GM11168 (cell line): ENCODE results near the gene EFCAB8.
"Not testable (repeated sequence)": the region's sequence is repeated elsewhere in the genome, so short reads cannot be mapped to it uniquely, and the experiment has no call there.

Source experiments
- in situ Hi-C: fragments of 300-500 bp; cut with MboI; formaldehyde crosslinking; loops from one replicate; pipeline ENCODE4 v1.12.0; 2022; ENCODE audit warnings: low sequenced_read_pairs; ENCODE audit not compliant: unreplicated experiment

The EFCAB8 gene

GRCh38 chr20:32841632-32842031 is 17.1 kb upstream of the EFCAB8 start:
- in situ Hi-C loops, result no loop called here

GRCh38 chr20:32842688-32843524 is 15.8 kb upstream of the EFCAB8 start:
- in situ Hi-C loops, result no loop called here

- in situ Hi-C loops, result no loop called here
These were observed 12.9 kb upstream of the EFCAB8 start for GRCh38 chr20:32845786-32846185.

- in situ Hi-C loops, result no loop called here
These were observed 11.9 kb upstream of the EFCAB8 start for GRCh38 chr20:32846852-32847251.

- in situ Hi-C loops, result no loop called here
These were observed 10.8 kb upstream of the EFCAB8 start for GRCh38 chr20:32847964-32848363.

GRCh38 chr20:32848846-32849245 is 9.9 kb upstream of the EFCAB8 start:
- in situ Hi-C loops, result no loop called here

- in situ Hi-C loops, result no loop called here
These were observed 9.1 kb upstream of the EFCAB8 start for GRCh38 chr20:32849577-32849976.

- in situ Hi-C loops, result no loop called here
These were observed 3.3 kb upstream of the EFCAB8 start for GRCh38 chr20:32855387-32855786.

GRCh38 chr20:32858189-32858588 is 534 bp upstream of the EFCAB8 start:
- in situ Hi-C loops, result no loop called here

GRCh38 chr20:32861446-32861845 is 2.7 kb downstream of the EFCAB8 start:
- in situ Hi-C loops, result no loop called here

GRCh38 chr20:32869562-32869961 is 10.8 kb downstream of the EFCAB8 start:
- in situ Hi-C loops, result no loop called here

GRCh38 chr20:32870526-32870925 is 11.8 kb downstream of the EFCAB8 start:
- in situ Hi-C loops, result not testable (repeated sequence)

GRCh38 chr20:32870985-32871384 is 12.3 kb downstream of the EFCAB8 start:
- in situ Hi-C loops, result no loop called here

GRCh38 chr20:32871627-32872160 is 13.0 kb downstream of the EFCAB8 start:
- in situ Hi-C loops, result no loop called here

- in situ Hi-C loops, result no loop called here
These were observed 13.5 kb downstream of the EFCAB8 start for GRCh38 chr20:32872266-32872665.

GRCh38 chr20:32875673-32876072 is 16.9 kb downstream of the EFCAB8 start:
- in situ Hi-C loops, result no loop called here

GRCh38 chr20:32877507-32877906 is 18.8 kb downstream of the EFCAB8 start:
- in situ Hi-C loops, result no loop called here

GRCh38 chr20:32878820-32879219 is 20.1 kb downstream of the EFCAB8 start:
- in situ Hi-C loops, result no loop called here

- in situ Hi-C loops, result no loop called here
These were observed 20.8 kb downstream of the EFCAB8 start for GRCh38 chr20:32879538-32879937.

GRCh38 chr20:32880635-32881034 is 21.9 kb downstream of the EFCAB8 start:
- in situ Hi-C loops, result no loop called here

GRCh38 chr20:32883081-32883480 is 24.4 kb downstream of the EFCAB8 start:
- in situ Hi-C loops, result no loop called here

- in situ Hi-C loops, result no loop called here
These were observed 26.5 kb downstream of the EFCAB8 start for GRCh38 chr20:32885185-32885584.
